K562 (cell line): ENCODE data around the gene STRN3. TPM values are rescaled to one million over a fixed set of nuclear protein-coding genes. Genes with fewer than 3 reads are reported as not detected.
"Not testable (repeated sequence)": the region's sequence is repeated elsewhere in the genome, so short reads cannot be mapped to it uniquely, and the experiment has no call there.

Experiments
- ATAC-seq: fragments of 200-7000 bp; cut with Tn5 transposase; 3 replicates; pipeline ENCODE4 v1.9.1; 2020; ENCODE audit warnings: moderate library complexity
- BruUV-seq: library from RNA; stranded (reverse); fragments of 400-500 nt; replicated peaks from 2 replicates; lab custom pipeline; 2021; lab: Mats Ljungman, UMichigan
- CTCF ChIA-PET: fragments of 300-600 bp; formaldehyde crosslinking; extraction: SDS; loops from one replicate; lab custom pipeline; 2021; ENCODE audit warnings: low intra/inter-chr PET ratio; lab: Yijun Ruan, JAX
- POLR2A ChIA-PET: fragments of 300-600, 350-650 bp; sonication (Branson Sonifier 250); formaldehyde crosslinking; extraction: SDS; loops from one replicate; lab custom pipeline; 2021; ENCODE audit warnings: antibody characterized with exemption, inconsistent platforms; lab: Yijun Ruan, JAX
- DNase-seq, 4 experiments: peaks; one replicate each; pipeline versions ENCODE4 v3.0.0 to v3.0.0-alpha.2; 2011 to 2018; ENCODE audit warnings: low spot score in 3 of 4, mixed read lengths in 3 of 4; ENCODE audit errors: extremely low read depth in 1 of 4
- FAIRE-seq: peaks from 2 replicates; lab custom pipeline; 2011; peaks lifted over from hg19 to GRCh38; lab: Jason Lieb, UNC
- H2AFZ ChIP-seq: 2 replicates; pipeline ENCODE4 v1.6.0; 2011; ENCODE audit warnings: low read depth, low read length, control low read depth, inconsistent platforms
- H3K27ac ChIP-seq: fragments of 200-600 bp; 3 replicates; pipeline ENCODE4 v1.8.0; 2011; ENCODE audit warnings: low read depth, mild to moderate bottlenecking, control low read depth, inconsistent platforms, low read length, moderate library complexity, mixed read lengths; ENCODE audit errors: extremely low read depth
- H3K27me3 ChIP-seq, 2 experiments: fragments of 300-600 bp in 1 of 2; 2 replicates in 1 of 2; 3 replicates in 1 of 2; pipeline versions ENCODE4 v1.6.0 to v1.8.0; 2011; ENCODE audit warnings: inconsistent platforms in 2 of 2, low read length in 2 of 2, mild to moderate bottlenecking in 1 of 2, mixed read lengths in 1 of 2, moderate library complexity in 1 of 2; ENCODE audit not compliant: control insufficient read depth in 2 of 2, insufficient read depth in 2 of 2
- H3K36me3 ChIP-seq: fragments of 300-600 bp; 3 replicates; pipeline ENCODE4 v1.8.0; 2011; ENCODE audit warnings: mild to moderate bottlenecking, low read length, inconsistent platforms; ENCODE audit not compliant: control insufficient read depth, insufficient read depth
- H3K4me1 ChIP-seq, 2 experiments: fragments of 200-600 bp in 1 of 2; replicated peaks in 1 of 2; 2 replicates in 1 of 2; 3 replicates in 1 of 2; pipeline versions ENCODE4 v1.5.1 to v1.8.0; 2011; ENCODE audit warnings: inconsistent platforms in 2 of 2, low read length in 2 of 2, mild to moderate bottlenecking in 1 of 2, mixed read lengths in 1 of 2, moderate library complexity in 1 of 2; ENCODE audit not compliant: control insufficient read depth in 2 of 2, insufficient read depth in 2 of 2
- H3K4me2 ChIP-seq: 2 replicates; pipeline ENCODE4 v1.6.1; 2011; ENCODE audit warnings: low read length, control low read depth, inconsistent platforms, mixed read lengths; ENCODE audit not compliant: insufficient read depth
- H3K4me3 ChIP-seq: fragments of 200-600 bp; sonication (generic), shearing (Covaris generic); 2 replicates; pipeline ENCODE4 v1.5.1; 2016; ENCODE audit warnings: control low read depth, inconsistent platforms
- H3K79me2 ChIP-seq: fragments of 200-600 bp; 3 replicates; pipeline ENCODE4 v1.8.0; 2011; ENCODE audit warnings: low read length, inconsistent platforms; ENCODE audit not compliant: control insufficient read depth, insufficient read depth
- H3K9ac ChIP-seq, 2 experiments: 2 replicates each; pipeline versions ENCODE4 v1.6.0 to v1.6.1; 2011; ENCODE audit warnings: low read depth in 2 of 2, low read length in 2 of 2, control low read depth in 1 of 2, inconsistent platforms in 1 of 2, mild to moderate bottlenecking in 1 of 2, mixed read lengths in 1 of 2; ENCODE audit not compliant: insufficient read depth in 1 of 2
- H3K9me1 ChIP-seq: one replicate; pipeline ENCODE4 v1.6.0; 2011; ENCODE audit warnings: inconsistent platforms, mild to moderate bottlenecking, low read length, moderate library complexity; ENCODE audit not compliant: control insufficient read depth, insufficient read depth
- H3K9me3 ChIP-seq: replicated peaks from 2 replicates; pipeline ENCODE4 v1.5.1; 2011; ENCODE audit warnings: low read depth, low read length, inconsistent platforms; ENCODE audit not compliant: control insufficient read depth, insufficient read depth
- H4K20me1 ChIP-seq: replicated peaks from 2 replicates; pipeline ENCODE4 v1.6.1; 2011; ENCODE audit warnings: low read length, inconsistent platforms, mixed read lengths; ENCODE audit not compliant: control insufficient read depth, insufficient read depth
- FOXK2 ChIP-seq, 2 experiments: fragments of 450-650 bp; IDR thresholded peaks in 1 of 2; conservative IDR thresholded peaks in 1 of 2; 2 replicates each; pipeline ENCODE4 v1.6.1; 2016; ENCODE audit warnings: low read depth in 2 of 2, mild to moderate bottlenecking in 1 of 2
- WGBS: fragments of 100-300 bp; shearing (Covaris generic); methylation state at CpG from one replicate; pipeline ENCODE4 v1.1.6; 2016; ENCODE audit warnings: low coverage, mixed read lengths; ENCODE audit not compliant: insufficient coverage; ENCODE audit errors: missing lambda C conversion rate; 5-methylcytosine and 5-hydroxymethylcytosine counted together
- in situ Hi-C: fragments of 300-500 bp; cut with MboI; formaldehyde crosslinking; loops from 4 replicates; pipeline ENCODE4 v1.15.0; 2018; ENCODE audit warnings: inconsistent platforms, mixed read lengths
- intact Hi-C: fragments of 100-400 bp; cut with micrococcal nuclease; formaldehyde crosslinking; loops from 2 replicates; pipeline ENCODE4 v1.14.2; 2022
- polyA plus RNA-seq, 8 experiments: library from polyadenylated mRNA; depleted of rRNA in 4 of 8; stranded (reverse) in 5 of 8; unstranded in 3 of 8; fragments of >200 nt; fragmentation: Nextera tagmentation in 2 of 8; fragmentation: Illumina TruSeq in 1 of 8; extraction: Ambion mirVana in 2 of 8; extraction: Trizol in 1 of 8; gene quantifications; 2 replicates each; pipeline versions ENCODE4 v1.2.1 to v1.2.3, GENCODE V29; 2011 to 2014; ENCODE audit warnings: inconsistent platforms in 1 of 8, missing spikeins in 1 of 8
- total RNA-seq, 7 experiments: library from RNA; depleted of rRNA in 6 of 7; stranded (reverse); fragments of >200 nt in 6 of 7; fragmentation: Illumina TruSeq in 2 of 7; extraction: Trizol in 2 of 7; gene quantifications; 2 replicates each; pipeline versions ENCODE4 v1.2.1 to v1.2.3, GENCODE V29; 2011 to 2021; ENCODE audit warnings: low replicate concordance in 1 of 7

STRN3 gene
- total and polyA plus RNA-seq, 9 of the 15 experiments (the other 6 are each of a cell fraction or from before 2014, with no cell fraction given) = 5.9 to 29.1 (median 16.0) TPM

DNA sequence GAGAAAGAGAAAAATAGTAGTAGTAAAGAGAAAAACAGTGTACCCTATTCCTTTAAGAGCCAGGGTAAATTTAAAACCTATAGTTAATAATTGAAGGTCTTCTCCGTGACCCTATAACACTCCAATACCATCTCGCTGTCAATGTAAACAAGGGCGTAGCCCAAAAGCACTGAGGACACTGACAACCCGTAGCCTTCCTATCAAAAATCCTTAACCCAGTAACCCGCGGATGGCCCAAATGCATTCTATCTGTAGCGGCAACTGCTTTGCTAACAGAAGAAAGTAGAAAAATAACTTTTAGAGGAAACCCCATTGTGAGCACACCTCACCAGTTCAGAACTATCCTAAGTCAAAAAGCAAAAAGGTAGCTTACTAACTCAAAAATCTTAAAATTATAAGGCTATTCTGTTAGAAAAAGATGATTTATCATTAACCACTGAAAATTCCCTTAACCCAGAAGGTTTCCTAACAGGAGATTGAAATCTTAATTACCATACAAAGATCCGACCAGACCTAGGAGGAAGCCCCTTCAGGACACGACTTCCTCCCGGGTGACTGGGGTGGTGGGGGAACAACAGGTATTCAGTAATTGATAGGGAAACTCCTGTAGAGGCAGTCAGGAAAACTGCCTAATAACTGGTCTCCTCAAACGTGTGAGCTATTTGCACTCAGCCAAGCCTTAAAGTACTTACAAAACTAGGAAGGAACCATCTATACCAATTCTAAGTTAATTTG, 58.6 kb downstream of the STRN3 start:
- Histone ChIP-seq H3K27ac (peak overlapping the region; percentile 60; the same call in 2 of the 3 replicates), H3K9ac (peak overlapping the region in 1 of 2 experiments; percentile 49; a peak in 1 of 4 replicates), H3K79me2 (peaks cover 99% of the 10 kb centered on the region), H3K4me2 (peak overlapping the region; percentile 60)
- DNase-seq (peak in 1 of 4 experiments; percentile 14), ATAC-seq (peak; percentile 52), FAIRE-seq (peak; percentile 40)
- CTCF ChIA-PET, H3K9me1 ChIP-seq, intact Hi-C loops, H3K4me3 ChIP-seq, H3K9me3 ChIP-seq, in situ Hi-C loops, H3K36me3 ChIP-seq, BruUV-seq, H3K4me1 ChIP-seq, H4K20me1 ChIP-seq, H3K27me3 ChIP-seq, H2AFZ ChIP-seq: not testable (repeated sequence)
- TF ChIP-seq FOXK2 (conservative IDR thresholded peaks at IDR 0.05 in 1 of 2, IDR thresholded peaks at IDR 0.05 in 1 of 2; ENCODE audit: low read depth in 2 of 2) = peak; percentile 34 to 70; a peak in 2 of 4 replicates
- POLR2A ChIA-PET = interaction anchor here (0.6 kb wide), 1 partner anchor 196 kb away, joined by 5 read pairs; no protein-coding TSS in a partner anchor
- WGBS = 6% methylated on average over 11 of the region's 11 CpGs
